ENCODE measurements around the gene KCNT1.

The KCNT1 gene

DNA sequence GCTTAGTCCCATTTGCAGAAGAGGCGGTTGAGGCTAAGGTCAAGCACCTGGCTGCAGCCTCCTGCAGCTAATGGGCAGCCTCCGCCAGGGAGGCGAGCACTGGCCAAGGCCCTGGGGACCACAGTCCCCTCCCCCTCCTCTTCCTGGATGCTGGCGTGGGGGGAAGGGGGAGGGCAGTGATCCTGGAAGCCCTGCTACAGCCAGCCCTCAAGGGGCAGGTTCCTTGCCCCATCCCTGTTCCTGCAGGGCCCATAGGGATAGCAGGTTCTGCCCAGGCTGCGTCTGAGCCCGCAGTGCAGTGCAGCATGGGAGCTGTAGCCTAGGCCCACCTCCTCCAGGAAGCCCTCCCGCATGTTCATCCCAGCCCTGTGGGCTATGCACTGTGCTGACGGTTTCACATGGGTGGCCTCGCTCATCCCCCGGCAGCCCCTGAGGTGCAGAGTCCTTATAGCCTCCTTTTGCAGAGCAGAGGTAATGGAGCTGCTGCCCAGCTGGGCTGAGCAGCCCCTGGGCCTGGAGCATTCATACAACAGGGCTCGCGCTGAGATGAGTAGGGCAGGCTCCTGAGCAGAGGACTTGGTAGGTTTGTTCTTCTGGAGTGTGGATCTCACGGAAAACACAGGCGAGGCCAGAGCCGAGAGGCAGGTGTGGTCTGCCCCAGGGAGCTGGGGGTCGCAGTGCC is 36.0 kb downstream of the KCNT1 start:
- no peak for TF ChIP-seq FOXP2 (optimal IDR thresholded peaks at IDR 0.05; ENCODE audit: borderline replicate concordance, extremely low read depth, extremely low read length, insufficient read depth)
- TF ChIP-seq SIN3A (IDR thresholded peaks at IDR 0.05; ENCODE audit: borderline replicate concordance, insufficient read depth, low read length): no peak
- TF ChIP-seq POLR2AphosphoS5 (IDR thresholded peaks at IDR 0.05; ENCODE audit: low read depth, low read length): no peak
- no peak for TF ChIP-seq TAF1 (IDR thresholded peaks at IDR 0.05; ENCODE audit: borderline replicate concordance, insufficient read depth, low read length)
- TF ChIP-seq, protein P1, sequence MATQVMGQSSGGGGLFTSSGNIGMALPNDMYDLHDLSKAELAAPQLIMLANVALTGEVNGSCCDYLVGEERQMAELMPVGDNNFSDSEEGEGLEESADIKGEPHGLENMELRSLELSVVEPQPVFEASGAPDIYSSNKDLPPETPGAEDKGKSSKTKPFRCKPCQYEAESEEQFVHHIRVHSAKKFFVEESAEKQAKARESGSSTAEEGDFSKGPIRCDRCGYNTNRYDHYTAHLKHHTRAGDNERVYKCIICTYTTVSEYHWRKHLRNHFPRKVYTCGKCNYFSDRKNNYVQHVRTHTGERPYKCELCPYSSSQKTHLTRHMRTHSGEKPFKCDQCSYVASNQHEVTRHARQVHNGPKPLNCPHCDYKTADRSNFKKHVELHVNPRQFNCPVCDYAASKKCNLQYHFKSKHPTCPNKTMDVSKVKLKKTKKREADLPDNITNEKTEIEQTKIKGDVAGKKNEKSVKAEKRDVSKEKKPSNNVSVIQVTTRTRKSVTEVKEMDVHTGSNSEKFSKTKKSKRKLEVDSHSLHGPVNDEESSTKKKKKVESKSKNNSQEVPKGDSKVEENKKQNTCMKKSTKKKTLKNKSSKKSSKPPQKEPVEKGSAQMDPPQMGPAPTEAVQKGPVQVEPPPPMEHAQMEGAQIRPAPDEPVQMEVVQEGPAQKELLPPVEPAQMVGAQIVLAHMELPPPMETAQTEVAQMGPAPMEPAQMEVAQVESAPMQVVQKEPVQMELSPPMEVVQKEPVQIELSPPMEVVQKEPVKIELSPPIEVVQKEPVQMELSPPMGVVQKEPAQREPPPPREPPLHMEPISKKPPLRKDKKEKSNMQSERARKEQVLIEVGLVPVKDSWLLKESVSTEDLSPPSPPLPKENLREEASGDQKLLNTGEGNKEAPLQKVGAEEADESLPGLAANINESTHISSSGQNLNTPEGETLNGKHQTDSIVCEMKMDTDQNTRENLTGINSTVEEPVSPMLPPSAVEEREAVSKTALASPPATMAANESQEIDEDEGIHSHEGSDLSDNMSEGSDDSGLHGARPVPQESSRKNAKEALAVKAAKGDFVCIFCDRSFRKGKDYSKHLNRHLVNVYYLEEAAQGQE (IDR thresholded peaks at IDR 0.05; ENCODE audit: insufficient read depth in 1 of 2, low read depth in 2 of 2, low read length in 2 of 2): no peak

DNA sequence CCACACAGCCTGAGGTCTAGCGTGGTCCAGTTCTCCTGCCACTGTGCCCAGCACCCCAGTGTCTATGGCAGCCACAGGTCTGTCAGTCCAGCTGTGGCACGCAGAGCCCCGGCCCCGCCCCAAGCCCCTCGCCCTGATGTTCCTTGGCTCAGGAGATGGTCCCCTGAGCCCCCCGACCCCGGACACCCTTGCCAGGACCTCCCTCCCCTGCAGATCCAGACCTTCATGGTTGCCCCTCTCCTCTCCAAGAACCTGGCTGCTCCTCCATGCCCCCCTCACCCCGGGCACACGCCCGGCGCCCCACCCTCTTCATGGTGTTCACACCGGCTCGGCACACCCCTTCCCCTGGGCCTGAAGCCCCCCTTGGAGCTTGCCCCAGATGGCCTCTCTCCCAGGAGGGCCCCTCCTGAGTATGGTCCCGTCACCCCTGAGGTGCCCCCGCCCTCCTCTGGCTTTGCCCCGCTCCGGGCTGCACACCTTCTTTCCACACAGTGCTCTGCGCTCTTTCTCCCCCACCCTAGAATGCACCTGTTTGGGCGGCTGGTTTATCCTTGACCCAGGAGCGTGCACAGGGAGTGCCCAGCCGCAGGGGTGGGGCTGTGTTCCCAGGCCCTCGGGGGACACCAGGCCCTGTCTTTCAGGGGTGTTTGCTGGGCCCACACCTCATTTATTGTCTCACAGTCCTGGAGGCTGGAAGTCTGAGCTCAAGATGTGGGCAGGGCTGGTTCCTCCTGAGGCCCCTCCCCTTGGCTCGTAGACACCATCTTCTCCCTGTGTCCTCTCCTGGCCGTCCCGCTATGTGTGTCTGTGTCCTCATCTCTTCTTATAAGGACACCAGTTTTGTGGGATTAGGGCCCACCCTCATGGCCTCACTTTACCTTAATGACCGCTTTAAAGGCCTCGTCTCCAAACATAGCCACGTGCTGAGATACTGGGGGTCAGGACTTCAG is 37.6 kb downstream of the KCNT1 start:
- TF ChIP-seq SIN3A (IDR thresholded peaks at IDR 0.05; ENCODE audit: borderline replicate concordance, insufficient read depth, low read length) (no peak), POLR2AphosphoS5 (IDR thresholded peaks at IDR 0.05; ENCODE audit: low read depth, low read length) (no peak)

DNA sequence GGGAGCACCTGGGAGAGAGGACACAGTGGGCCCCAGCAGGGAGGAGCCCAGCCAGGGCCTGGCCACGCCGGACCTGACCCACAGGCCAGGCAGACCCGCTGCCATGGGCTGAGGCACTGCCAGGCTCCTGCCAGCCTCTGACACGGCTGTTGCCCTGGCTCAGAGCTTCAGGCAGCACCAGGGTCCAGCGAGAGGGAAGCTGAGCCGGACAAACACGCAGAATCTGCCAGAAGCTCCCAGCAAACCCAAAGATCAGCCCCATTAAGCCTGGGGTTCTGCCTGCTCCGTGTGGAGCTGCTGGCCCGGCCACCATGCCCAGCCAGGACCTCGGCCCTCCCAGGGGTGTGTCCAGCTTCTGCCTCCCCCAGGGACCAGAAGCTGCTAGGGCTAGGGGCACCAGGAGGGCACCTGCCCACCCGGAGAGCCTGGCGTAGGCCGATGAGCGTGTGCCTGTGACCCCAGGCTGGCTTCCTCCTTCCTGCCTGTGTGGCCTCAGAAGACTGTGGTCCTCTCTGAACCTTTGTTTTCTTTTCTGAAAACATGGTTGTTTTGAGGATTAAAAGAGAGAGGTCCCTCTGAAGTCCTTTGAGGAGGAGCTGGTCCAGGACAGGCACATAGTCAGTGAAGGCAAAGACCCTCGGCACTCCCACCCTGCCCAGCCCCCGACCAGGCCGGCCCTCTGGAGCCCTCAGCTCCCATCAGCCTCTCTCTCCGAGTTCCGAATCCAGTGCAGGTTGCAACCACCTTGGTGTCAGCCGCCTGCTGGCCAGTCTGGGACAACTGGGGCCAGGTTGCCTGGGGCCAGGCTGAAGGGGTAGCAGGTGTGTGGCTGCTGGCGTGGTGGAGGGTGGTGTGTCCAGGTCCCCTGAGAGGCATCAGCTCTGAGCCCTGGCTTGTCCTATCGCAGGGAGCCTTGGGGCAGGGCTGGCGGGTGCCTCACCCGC is 39.6 kb downstream of the KCNT1 start:
- TF ChIP-seq POLR2AphosphoS5 (IDR thresholded peaks at IDR 0.05; ENCODE audit: low read depth, low read length) (no peak), SIN3A (IDR thresholded peaks at IDR 0.05; ENCODE audit: borderline replicate concordance, insufficient read depth, low read length) (no peak), FOXP2 (optimal IDR thresholded peaks at IDR 0.05; ENCODE audit: borderline replicate concordance, extremely low read depth, extremely low read length, insufficient read depth) (no peak), TAF1 (IDR thresholded peaks at IDR 0.05; ENCODE audit: borderline replicate concordance, insufficient read depth, low read length) (no peak)
- TF ChIP-seq, protein P1 (IDR thresholded peaks at IDR 0.05; ENCODE audit: insufficient read depth in 1 of 2, low read depth in 2 of 2, low read length in 2 of 2): no peak

DNA sequence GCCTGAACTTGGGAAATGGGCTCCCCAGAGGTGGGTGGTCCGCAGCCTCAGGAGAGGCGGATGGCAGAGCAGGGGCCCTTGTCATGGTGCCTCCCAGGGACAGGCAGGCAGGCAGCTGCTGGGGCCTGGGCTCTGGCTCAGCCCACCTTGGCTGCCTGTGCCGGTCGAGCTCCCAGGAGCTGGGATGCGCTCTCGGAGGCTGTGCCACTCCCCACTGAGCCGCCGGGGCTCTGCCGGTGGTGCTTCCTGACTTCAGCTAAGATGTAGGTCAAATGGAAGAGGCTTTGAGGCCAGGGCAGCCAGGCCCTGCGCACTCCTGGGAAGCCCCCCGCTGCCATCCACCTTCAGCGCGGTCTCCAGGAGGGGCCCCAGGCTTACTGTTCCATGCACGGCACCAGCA is 41.0 kb downstream of the KCNT1 start:
- TF ChIP-seq, protein P1 (IDR thresholded peaks at IDR 0.05; ENCODE audit: insufficient read depth in 1 of 2, low read depth in 2 of 2, low read length in 2 of 2): no peak
- no peak for TF ChIP-seq SIN3A (IDR thresholded peaks at IDR 0.05; ENCODE audit: borderline replicate concordance, insufficient read depth, low read length)
- no peak for TF ChIP-seq TAF1 (IDR thresholded peaks at IDR 0.05; ENCODE audit: borderline replicate concordance, insufficient read depth, low read length)
- no peak for TF ChIP-seq FOXP2 (optimal IDR thresholded peaks at IDR 0.05; ENCODE audit: borderline replicate concordance, extremely low read depth, extremely low read length, insufficient read depth)
- no peak for TF ChIP-seq POLR2AphosphoS5 (IDR thresholded peaks at IDR 0.05; ENCODE audit: low read depth, low read length)

Measured in PFSK-1 (cell line).